H1 (cell line): ENCODE data around the gene ZNF385C. TPM values are rescaled to one million over a fixed set of nuclear protein-coding genes. Genes with fewer than 3 reads are reported as not detected.

Experiments
- CTCF ChIA-PET: fragments of 300-600 bp; sonication (Branson Sonifier 250); formaldehyde crosslinking; loops from one replicate; lab custom pipeline; 2021; ENCODE audit not compliant: partially characterized antibody; lab: Charles Lee
- POLR2A ChIA-PET: fragments of 300-600 bp; sonication (Branson Sonifier 250); formaldehyde crosslinking; loops from one replicate; lab custom pipeline; 2021; ENCODE audit warnings: inconsistent platforms; ENCODE audit not compliant: partially characterized antibody; lab: Charles Lee
- DNase-seq, 2 experiments: peaks; one replicate each; pipeline versions ENCODE4 v3.0.0 to v3.0.0-alpha.2; 2010 to 2022; ENCODE audit warnings: low spot score in 2 of 2, low read depth in 1 of 2, mixed read lengths in 1 of 2
- FAIRE-seq: peaks from 2 replicates; lab custom pipeline; 2011; peaks lifted over from hg19 to GRCh38; lab: Jason Lieb, UNC
- H2AFZ ChIP-seq: 2 replicates; pipeline ENCODE4 v1.8.1; 2012; ENCODE audit warnings: low read length, inconsistent platforms
- H2AK5ac ChIP-seq: 2 replicates; pipeline ENCODE4 v1.6.1; 2013; ENCODE audit warnings: low read depth, low read length
- H2BK120ac ChIP-seq: replicated peaks from 2 replicates; pipeline ENCODE3; 2013; ENCODE audit warnings: low read depth, low read length, inconsistent platforms
- H2BK12ac ChIP-seq: 2 replicates; pipeline ENCODE4 v1.6.1; 2013; ENCODE audit warnings: low read depth, low read length
- H2BK15ac ChIP-seq: 2 replicates; pipeline ENCODE4 v1.6.1; 2013; ENCODE audit warnings: low read length
- H2BK20ac ChIP-seq: 2 replicates; pipeline ENCODE4 v1.6.1; 2013; ENCODE audit warnings: low read length
- H2BK5ac ChIP-seq: 2 replicates; pipeline ENCODE4 v1.6.1; 2013; ENCODE audit warnings: low read depth, low read length
- H3K14ac ChIP-seq: 2 replicates; pipeline ENCODE4 v1.6.1; 2013; ENCODE audit warnings: inconsistent platforms; ENCODE audit not compliant: insufficient read length
- H3K18ac ChIP-seq: 2 replicates; pipeline ENCODE4 v1.6.1; 2013; ENCODE audit warnings: low read length; ENCODE audit errors: extremely low read depth
- H3K23ac ChIP-seq: 2 replicates; pipeline ENCODE4 v1.6.1; 2013; ENCODE audit warnings: inconsistent platforms; ENCODE audit not compliant: insufficient read length
- H3K23me2 ChIP-seq: 2 replicates; pipeline ENCODE4 v1.6.1; 2013; ENCODE audit warnings: low read depth, low read length
- H3K27ac ChIP-seq: 2 replicates; pipeline ENCODE4 v1.6.1; 2011; ENCODE audit warnings: low read depth, low read length, inconsistent platforms
- H3K27me3 ChIP-seq, 4 experiments: replicated peaks in 1 of 4; 1 replicate in 1 of 4; 2 replicates in 3 of 4; pipeline versions ENCODE4 v1.6.1 to v1.8.1; 2011 to 2013; ENCODE audit warnings: low read length in 3 of 4, mild to moderate bottlenecking in 3 of 4, inconsistent platforms in 2 of 4, mixed read lengths in 2 of 4, moderate library complexity in 1 of 4; ENCODE audit not compliant: control insufficient read depth in 3 of 4, insufficient read depth in 3 of 4; ENCODE audit errors: extremely low read depth in 1 of 4
- H3K36me3 ChIP-seq, 4 experiments: 2 replicates each; pipeline versions ENCODE4 v1.6.1 to v1.8.1; 2011 to 2013; ENCODE audit warnings: mild to moderate bottlenecking in 4 of 4, low read length in 3 of 4, moderate library complexity in 2 of 4, control low read depth in 1 of 4, inconsistent platforms in 1 of 4; ENCODE audit not compliant: insufficient read depth in 4 of 4, control insufficient read depth in 2 of 4
- H3K4ac ChIP-seq: replicated peaks from 2 replicates; pipeline ENCODE3; 2013; ENCODE audit warnings: low read length, low read depth, mixed read lengths, inconsistent platforms; ENCODE audit not compliant: insufficient read length
- H3K4me1 ChIP-seq, 4 experiments: replicated peaks in 1 of 4; 1 replicate in 1 of 4; 2 replicates in 3 of 4; pipeline versions ENCODE4 v1.6.1 to v1.8.1; 2011 to 2013; ENCODE audit warnings: low read length in 3 of 4, inconsistent platforms in 2 of 4, mixed read lengths in 1 of 4; ENCODE audit not compliant: insufficient read depth in 4 of 4, control insufficient read depth in 3 of 4
- H3K4me2 ChIP-seq, 2 experiments: 2 replicates each; pipeline versions ENCODE4 v1.6.1 to v1.8.1; 2011 to 2013; ENCODE audit warnings: low read depth in 2 of 2, low read length in 2 of 2, control low read depth in 1 of 2, inconsistent platforms in 1 of 2, mild to moderate bottlenecking in 1 of 2; ENCODE audit not compliant: insufficient read depth in 1 of 2
- H3K4me3 ChIP-seq, 4 experiments: fragments of 200-600, 300-600 bp in 1 of 4; sonication (generic), shearing (Covaris generic), sonication (Bioruptor Twin) in 1 of 4; 2 replicates each; pipeline versions ENCODE4 v1.5.1 to v1.8.1; 2011 to 2016; ENCODE audit warnings: low read length in 4 of 4, low read depth in 3 of 4, control low read depth in 2 of 4, inconsistent platforms in 2 of 4, mild to moderate bottlenecking in 2 of 4, mixed read lengths in 1 of 4, moderate library complexity in 1 of 4; ENCODE audit not compliant: insufficient read depth in 2 of 4; ENCODE audit errors: extremely low read depth in 1 of 4
- H3K56ac ChIP-seq: replicated peaks from 2 replicates; pipeline ENCODE3; 2013; ENCODE audit warnings: low read depth, mild to moderate bottlenecking, mixed read lengths, low read length, inconsistent platforms; ENCODE audit not compliant: insufficient read length
- H3K79me1 ChIP-seq: 2 replicates; pipeline ENCODE4 v1.6.1; 2013; ENCODE audit warnings: low read depth, low read length, control low read depth
- H3K79me2 ChIP-seq, 2 experiments: 2 replicates each; pipeline versions ENCODE4 v1.6.1 to v1.8.1; 2012 to 2013; ENCODE audit warnings: low read length in 2 of 2, mild to moderate bottlenecking in 2 of 2, inconsistent platforms in 1 of 2; ENCODE audit not compliant: insufficient read depth in 2 of 2, control insufficient read depth in 1 of 2
- H3K9ac ChIP-seq, 4 experiments: replicated peaks in 1 of 4; 1 replicate in 1 of 4; 2 replicates in 3 of 4; pipeline versions ENCODE4 v1.6.1 to v1.8.1; 2011 to 2013; ENCODE audit warnings: low read depth in 3 of 4, low read length in 3 of 4, control low read depth in 2 of 4, mild to moderate bottlenecking in 2 of 4, moderate library complexity in 2 of 4, inconsistent platforms in 1 of 4; ENCODE audit errors: extremely low read depth in 1 of 4
- H3K9me3 ChIP-seq, 2 experiments: 2 replicates each; pipeline versions ENCODE4 v1.6.1 to v1.8.1; 2012 to 2013; ENCODE audit warnings: mild to moderate bottlenecking in 2 of 2, moderate library complexity in 2 of 2, control low read depth in 1 of 2, inconsistent platforms in 1 of 2, low read depth in 1 of 2, low read length in 1 of 2, mixed read lengths in 1 of 2; ENCODE audit not compliant: insufficient read depth in 2 of 2
- H4K20me1 ChIP-seq, 2 experiments: replicated peaks in 1 of 2; 2 replicates each; pipeline versions ENCODE3 to v1.8.1; 2011 to 2013; ENCODE audit warnings: inconsistent platforms in 2 of 2, low read length in 2 of 2, mild to moderate bottlenecking in 1 of 2; ENCODE audit not compliant: insufficient read depth in 2 of 2, control insufficient read depth in 1 of 2
- H4K5ac ChIP-seq: 2 replicates; pipeline ENCODE4 v1.6.1; 2013; ENCODE audit warnings: low read length, low read depth, mixed read lengths, inconsistent platforms; ENCODE audit not compliant: insufficient read length
- H4K8ac ChIP-seq: 2 replicates; pipeline ENCODE4 v1.8.0; 2013; ENCODE audit warnings: mild to moderate bottlenecking, moderate library complexity, low read length, inconsistent platforms; ENCODE audit not compliant: insufficient read depth; ENCODE audit errors: extremely low read depth
- H4K91ac ChIP-seq: replicated peaks from 2 replicates; pipeline ENCODE3; 2013; ENCODE audit warnings: low read length, mixed read lengths, inconsistent platforms; ENCODE audit not compliant: insufficient read length
- E2F6 ChIP-seq: IDR thresholded peaks from 2 replicates; pipeline ENCODE4 v1.6.1; 2012; ENCODE audit warnings: inconsistent platforms
- WGBS, 2 experiments: shearing (Covaris generic) in 1 of 2; methylation state at CpG; one replicate each; pipeline versions ENCODE4 v1.1.6 to v1.1.7; 2013 to 2015; ENCODE audit warnings: low lambda C conversion rate in 2 of 2, mixed read lengths in 2 of 2, inconsistent platforms in 1 of 2, low coverage in 1 of 2, missing lambda C conversion rate in 1 of 2; ENCODE audit not compliant: insufficient replicate concordance in 2 of 2, insufficient coverage in 1 of 2, insufficient read length in 1 of 2; ENCODE audit errors: extremely low coverage in 1 of 2, missing lambda C conversion rate in 1 of 2; 5-methylcytosine and 5-hydroxymethylcytosine counted together
- polyA plus RNA-seq, 7 experiments: library from polyadenylated mRNA; depleted of rRNA in 3 of 7; stranded (reverse) in 5 of 7; unstranded in 2 of 7; fragments of >200 nt in 5 of 7; fragments of 200-250 nt in 2 of 7; gene quantifications; 1 replicate in 5 of 7; 2 replicates in 1 of 7; 4 replicates in 1 of 7; pipeline versions ENCODE4 v1.2.1 to v1.2.3, GENCODE V29; 2011 to 2013; ENCODE audit warnings: missing spikeins in 2 of 7, mixed read lengths in 2 of 7
- total RNA-seq: library from RNA; stranded (reverse); fragmentation: NEBNext Ultra II Directional; extraction: Animal tissue kit (Norgen Biotek cat#: 25700); gene quantifications from 2 replicates; pipeline ENCODE4 v1.2.1, GENCODE V29; 2021
- TF ChIP-seq, protein P1 (sequence below): IDR thresholded peaks from 2 replicates; pipeline ENCODE4 v1.6.1; 2011; ENCODE audit warnings: low read depth, mild to moderate bottlenecking, low read length; ENCODE audit not compliant: insufficient read depth

ZNF385C gene
- total and polyA plus RNA-seq, 2 of the 8 experiments (the other 6 are each of a cell fraction or from before 2014, with no cell fraction given): 3.9 to 6.1 TPM

DNA sequence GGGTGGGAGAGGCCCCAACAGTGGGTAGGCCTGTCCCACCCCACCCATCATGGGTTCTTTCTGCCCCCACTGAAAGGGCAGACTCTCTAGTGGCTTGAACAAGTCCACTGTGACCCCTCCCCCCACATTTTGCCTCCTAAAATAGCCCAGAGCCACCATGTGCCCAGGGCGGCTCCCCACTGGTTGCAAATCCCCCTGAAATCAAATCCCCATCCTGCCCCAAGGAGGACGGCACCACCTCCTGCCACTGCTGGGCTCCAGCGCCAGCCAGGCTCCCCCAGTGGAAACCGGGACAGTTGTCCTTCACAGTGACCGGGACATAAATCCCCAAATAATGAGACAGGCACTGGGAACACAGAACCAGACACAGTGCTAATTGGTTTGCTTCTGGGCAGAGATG is 20.5 kb downstream of the ZNF385C start:
- WGBS, 2 experiments: 90% methylated on average over 5 of the region's 5 CpGs; no CpG with 5 or more reads in 1 of the 2 experiments
- Histone ChIP-seq H3K4me2 (no peak overlapping the region), H2BK12ac (no peak overlapping the region), H3K9me3 (no peaks in the 10 kb centered on the region), H4K91ac (no peak overlapping the region), H2AK5ac (no peak overlapping the region), H3K23ac (no peak overlapping the region), H2AFZ (no peak overlapping the region), H2BK5ac (no peak overlapping the region), H3K14ac (no peak overlapping the region), H3K4me1 (peaks cover 0 to 4% (median 3%) of the 10 kb centered on the region in 4 experiments; a peak in 3 of 7 replicates), H3K79me2 (no peaks in the 10 kb centered on the region), H3K23me2 (peaks cover 1% of the 10 kb centered on the region; the same call in 1 of the 2 replicates), H3K4me3 (no peak overlapping the region), H3K79me1 (no peaks in the 10 kb centered on the region), H3K4ac (no peak overlapping the region), H3K9ac (no peak overlapping the region), H4K8ac (peak overlapping the region; percentile 58), H2BK120ac (no peak overlapping the region), H2BK15ac (no peak overlapping the region), H3K56ac (no peak overlapping the region), H3K27ac (no peak overlapping the region), H3K18ac (no peak overlapping the region), H3K27me3 (no peaks in the 10 kb centered on the region), H3K36me3 (no peaks in the 10 kb centered on the region), H2BK20ac (no peak overlapping the region), H4K5ac (no peak overlapping the region), H4K20me1 (no peaks in the 10 kb centered on the region)
- FAIRE-seq: no peak
- TF ChIP-seq E2F6: peak; percentile 39; the same call in 1 of the 2 replicates
- TF ChIP-seq, protein P1, sequence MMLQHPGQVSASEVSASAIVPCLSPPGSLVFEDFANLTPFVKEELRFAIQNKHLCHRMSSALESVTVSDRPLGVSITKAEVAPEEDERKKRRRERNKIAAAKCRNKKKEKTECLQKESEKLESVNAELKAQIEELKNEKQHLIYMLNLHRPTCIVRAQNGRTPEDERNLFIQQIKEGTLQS: no peak
- ChIA-PET CTCF (interaction anchor here (1.0 to 3.5 kb wide), 9 partner anchors 10 to 53 kb away, joined by 3 to 34 read pairs (median 5); no protein-coding TSS in a partner anchor), POLR2A (interaction anchor here (1.0 kb wide), 1 partner anchor 15 kb away, joined by 3 read pairs; no protein-coding TSS in a partner anchor)
- DNase-seq: no peak
